Activated naive CD4-positive, alpha-beta T cell treated with anti-CD3 and anti-CD28 coated beads, Interleukin-2, amount 50 U/mL, for 24 hours (primary cell): ENCODE measurements around the gene RIMS1.
"Not testable (repeated sequence)": the region's sequence is repeated elsewhere in the genome, so short reads cannot be mapped to it uniquely, and the experiment has no call there.

Experiments
- H3K27ac Mint-ChIP-seq: one replicate; pipeline ENCODE4 v1.8.0; 2021; ENCODE audit warnings: mild to moderate bottlenecking, mixed read lengths
- H3K27me3 Mint-ChIP-seq: one replicate; pipeline ENCODE4 v1.8.0; 2021; ENCODE audit warnings: mixed read lengths
- H3K36me3 Mint-ChIP-seq: one replicate; pipeline ENCODE4 v1.8.0; 2021; ENCODE audit warnings: mixed read lengths
- H3K4me1 Mint-ChIP-seq: one replicate; pipeline ENCODE4 v1.8.0; 2021; ENCODE audit warnings: mixed read lengths
- H3K4me3 Mint-ChIP-seq: one replicate; pipeline ENCODE4 v1.8.0; 2021; ENCODE audit warnings: mild to moderate bottlenecking, mixed read lengths
- H3K9me3 Mint-ChIP-seq: one replicate; pipeline ENCODE4 v1.8.0; 2021; ENCODE audit warnings: mixed read lengths

The RIMS1 gene

DNA sequence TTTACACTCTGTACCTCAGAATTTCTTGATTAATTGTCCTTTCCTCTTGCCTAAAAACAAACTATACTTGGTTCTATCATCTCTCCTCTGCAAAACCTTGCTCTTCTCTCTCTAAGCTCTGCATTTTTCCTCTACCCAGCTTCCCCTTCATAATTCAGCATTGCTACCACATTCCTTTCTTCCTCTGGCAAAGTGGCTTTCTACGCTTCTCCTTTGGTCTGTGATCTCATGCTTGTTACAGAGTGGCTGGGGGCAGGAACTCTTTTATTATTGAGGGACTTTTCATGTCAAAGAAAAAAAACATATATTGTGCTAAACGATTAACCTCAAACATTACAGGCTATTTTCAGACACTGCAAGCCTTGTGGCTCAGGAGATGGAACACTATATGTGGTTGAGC lies 402.2 kb downstream of the RIMS1 start:
- Mint-ChIP-seq H3K36me3 (no peaks in the 10 kb centered on the region), H3K4me1 (no peaks in the 10 kb centered on the region), H3K9me3 (no peaks in the 10 kb centered on the region), H3K4me3 (no peak overlapping the region), H3K27ac (no peak overlapping the region), H3K27me3 (no peaks in the 10 kb centered on the region)

DNA sequence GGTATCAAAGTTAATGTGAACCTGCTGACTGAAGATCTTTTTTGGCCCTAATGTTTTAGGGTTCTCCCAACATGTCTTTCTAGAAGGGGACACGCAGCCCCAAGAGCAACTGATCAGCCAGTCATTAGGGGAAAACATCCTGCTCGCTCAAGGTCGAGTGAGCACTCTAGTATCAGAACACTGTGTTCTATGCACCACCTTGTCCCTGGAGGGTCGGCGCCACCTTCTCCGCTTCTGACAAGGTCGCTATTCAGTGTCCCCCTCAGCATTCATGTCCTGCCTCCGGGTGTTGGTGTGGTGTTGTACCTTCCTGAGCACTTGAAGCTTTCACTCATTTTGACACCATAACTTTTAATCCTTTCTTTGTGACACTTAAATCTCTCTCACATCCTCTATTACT lies 404.3 kb downstream of the RIMS1 start:
- H3K4me1 Mint-ChIP-seq, result no peaks in the 10 kb centered on the region
- no peak overlapping the region for H3K27ac Mint-ChIP-seq
- H3K9me3 Mint-ChIP-seq, result no peaks in the 10 kb centered on the region
- H3K4me3 Mint-ChIP-seq, result no peak overlapping the region
- H3K36me3 Mint-ChIP-seq, result no peaks in the 10 kb centered on the region
- no peaks in the 10 kb centered on the region for H3K27me3 Mint-ChIP-seq

DNA sequence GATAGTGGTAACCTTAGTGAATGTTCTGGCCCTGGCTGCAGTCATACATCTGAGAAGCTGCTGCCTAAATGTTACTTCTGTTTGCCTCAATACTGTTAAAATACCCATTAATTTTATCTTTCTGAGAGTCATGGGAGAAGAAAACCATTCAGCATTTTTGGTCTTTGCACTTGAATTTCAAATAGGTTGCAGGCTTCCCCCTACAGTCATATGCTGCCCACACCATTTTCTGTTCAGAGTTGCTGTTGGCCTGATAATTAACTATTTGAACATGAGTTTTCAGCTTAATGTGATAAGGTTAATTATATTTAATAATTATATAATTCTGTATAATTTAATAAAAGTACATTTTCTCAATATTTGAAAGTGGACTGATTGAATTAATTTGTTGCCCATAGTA lies 410.0 kb downstream of the RIMS1 start:
- Mint-ChIP-seq H3K9me3 (no peaks in the 10 kb centered on the region), H3K36me3 (no peaks in the 10 kb centered on the region), H3K27me3 (peaks cover 2% of the 10 kb centered on the region), H3K4me3 (no peak overlapping the region), H3K27ac (no peak overlapping the region), H3K4me1 (no peaks in the 10 kb centered on the region)

GRCh38 chr6:72305971-72306370 lies 419.6 kb downstream of the RIMS1 start:
- Mint-ChIP-seq H3K4me1 (no peaks in the 10 kb centered on the region), H3K27me3 (no peaks in the 10 kb centered on the region), H3K4me3 (no peak overlapping the region), H3K9me3 (no peaks in the 10 kb centered on the region), H3K36me3 (no peaks in the 10 kb centered on the region), H3K27ac (no peak overlapping the region)

DNA sequence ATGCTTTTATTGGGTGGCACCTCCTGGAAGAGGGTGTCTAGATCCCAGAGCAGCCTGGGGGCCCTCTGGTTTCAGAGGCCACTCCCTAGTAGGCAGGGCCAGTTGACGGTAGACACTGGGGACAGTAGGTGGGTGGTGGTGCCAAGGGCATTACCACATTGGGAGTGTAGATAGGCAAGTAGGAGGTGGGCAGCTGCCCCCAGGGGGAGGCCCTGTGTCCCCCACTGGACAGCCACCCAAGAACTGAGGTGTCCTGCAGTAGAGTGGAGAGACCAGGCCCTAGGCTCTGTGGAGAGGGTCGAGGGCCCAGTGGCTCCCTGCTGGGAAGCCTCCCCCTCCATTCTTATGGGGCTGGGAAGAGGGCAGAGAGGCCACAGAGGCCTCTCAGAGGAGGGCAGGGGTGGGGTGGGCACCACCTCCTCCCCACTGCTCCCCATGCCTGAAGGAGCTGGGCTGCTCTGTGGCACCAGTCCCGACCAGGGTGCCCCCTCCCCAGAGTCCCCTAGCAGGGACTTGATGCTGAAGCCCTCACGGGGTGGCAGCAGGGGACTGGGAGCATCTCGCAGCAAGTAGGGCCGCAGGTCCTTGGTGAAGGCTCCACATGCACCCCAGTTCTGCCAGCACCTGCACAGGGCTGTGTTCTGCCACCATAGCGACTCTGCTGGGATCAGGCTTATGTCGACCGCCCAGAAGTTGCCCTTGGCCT lies 430.5 kb downstream of the RIMS1 start:
- Mint-ChIP-seq H3K27me3 (peaks cover 2% of the 10 kb centered on the region), H3K4me3 (no peak overlapping the region), H3K9me3 (no peaks in the 10 kb centered on the region), H3K27ac (no peak overlapping the region), H3K36me3 (no peaks in the 10 kb centered on the region), H3K4me1 (no peaks in the 10 kb centered on the region)

DNA sequence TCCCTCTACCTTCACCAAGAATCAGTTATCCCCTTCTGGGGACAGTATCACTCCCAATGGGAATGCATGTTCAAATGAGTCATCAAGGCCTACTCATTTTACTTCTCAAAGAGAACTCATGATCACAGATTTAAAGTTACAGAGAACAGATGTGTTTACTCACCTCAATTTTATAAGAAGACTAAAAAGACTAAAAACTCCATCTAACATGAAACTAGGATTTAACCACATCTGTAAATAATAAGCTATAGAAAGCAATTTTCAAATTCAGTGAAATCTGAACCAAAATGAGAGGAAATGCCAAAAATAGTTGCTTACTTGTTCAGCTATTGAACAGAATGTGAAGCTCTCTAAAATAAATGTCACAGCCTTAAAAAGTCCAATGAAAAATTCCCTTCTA lies 435.4 kb downstream of the RIMS1 start:
- H3K9me3 Mint-ChIP-seq, result no peaks in the 10 kb centered on the region
- H3K4me3 Mint-ChIP-seq, result no peak overlapping the region
- H3K27ac Mint-ChIP-seq, result no peak overlapping the region
- no peaks in the 10 kb centered on the region for H3K4me1 Mint-ChIP-seq
- no peaks in the 10 kb centered on the region for H3K27me3 Mint-ChIP-seq
- no peaks in the 10 kb centered on the region for H3K36me3 Mint-ChIP-seq

DNA sequence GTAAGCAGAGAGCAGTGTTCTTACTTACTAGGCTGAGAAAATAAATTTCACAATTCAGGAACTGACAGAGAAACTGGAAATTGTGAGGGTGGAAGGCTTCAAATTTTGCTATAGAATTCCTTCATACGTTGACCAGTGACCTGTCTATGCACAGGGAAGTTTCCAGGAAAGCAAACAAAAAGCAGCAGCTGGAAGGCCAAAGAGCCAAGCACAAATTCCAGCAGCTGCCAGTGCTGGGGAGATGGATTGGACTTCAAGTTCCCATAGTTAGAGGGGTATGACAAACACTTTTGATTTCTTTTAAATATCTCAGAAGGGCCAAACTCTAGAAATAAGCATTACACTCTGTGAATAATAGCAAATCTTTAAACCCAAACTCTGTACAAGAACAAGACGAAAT lies 436.4 kb downstream of the RIMS1 start:
- Mint-ChIP-seq H3K27ac (no peak overlapping the region), H3K36me3 (no peaks in the 10 kb centered on the region), H3K4me1 (no peaks in the 10 kb centered on the region), H3K27me3 (no peaks in the 10 kb centered on the region), H3K4me3 (no peak overlapping the region), H3K9me3 (no peaks in the 10 kb centered on the region)

DNA sequence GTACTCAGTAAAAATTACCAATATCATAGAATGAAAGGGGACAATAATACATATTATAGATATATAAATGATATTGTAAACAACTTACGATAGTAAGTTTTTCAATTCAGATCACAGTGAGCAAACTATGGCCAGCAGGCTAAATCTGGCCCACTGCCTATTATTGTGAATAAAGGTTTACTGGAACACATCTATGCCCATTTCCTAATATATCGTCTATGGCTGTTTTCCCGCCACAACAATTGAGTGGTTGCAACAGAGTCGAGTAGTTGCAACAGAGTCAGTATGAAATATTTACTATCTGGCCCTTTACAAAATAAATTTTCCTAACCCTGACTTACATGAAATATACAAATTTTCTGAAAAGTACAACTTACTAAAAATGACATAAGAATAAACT lies 438.2 kb downstream of the RIMS1 start:
- H3K9me3 Mint-ChIP-seq, result no peaks in the 10 kb centered on the region
- H3K4me3 Mint-ChIP-seq, result no peak overlapping the region
- no peaks in the 10 kb centered on the region for H3K4me1 Mint-ChIP-seq
- H3K27me3 Mint-ChIP-seq, result no peaks in the 10 kb centered on the region
- H3K36me3 Mint-ChIP-seq, result no peaks in the 10 kb centered on the region
- no peak overlapping the region for H3K27ac Mint-ChIP-seq

DNA sequence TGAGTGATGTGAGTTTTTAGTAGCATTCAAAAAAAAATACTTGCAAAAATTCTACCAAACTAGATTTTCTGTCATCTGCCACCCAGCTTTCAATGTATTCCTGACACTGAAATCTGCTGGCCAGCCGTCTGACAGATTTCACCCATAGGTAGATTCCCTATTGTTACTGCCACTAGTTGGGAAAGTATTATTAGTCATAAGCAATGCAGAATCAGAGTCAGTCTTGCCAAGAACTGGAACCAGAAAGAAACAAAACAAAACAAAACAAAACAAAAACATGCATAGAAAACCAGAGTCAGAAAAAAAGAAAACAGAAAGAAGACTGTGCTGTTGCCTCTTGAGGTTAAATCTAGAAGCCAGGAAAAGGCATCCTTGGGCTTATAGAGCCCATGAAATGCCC lies 442.4 kb downstream of the RIMS1 start:
- Mint-ChIP-seq H3K4me1 (no peaks in the 10 kb centered on the region), H3K36me3 (no peaks in the 10 kb centered on the region), H3K27ac (no peak overlapping the region), H3K9me3 (no peaks in the 10 kb centered on the region), H3K27me3 (no peaks in the 10 kb centered on the region), H3K4me3 (no peak overlapping the region)

- not testable (repeated sequence) for H3K4me1 Mint-ChIP-seq, H3K27me3 Mint-ChIP-seq, H3K27ac Mint-ChIP-seq, H3K36me3 Mint-ChIP-seq, H3K4me3 Mint-ChIP-seq
- H3K9me3 Mint-ChIP-seq, result peaks cover 12% of the 10 kb centered on the region
These were observed 448.9 kb downstream of the RIMS1 start for GRCh38 chr6:72335203-72335602.

GRCh38 chr6:72348926-72349325 lies 462.6 kb downstream of the RIMS1 start:
- no peak overlapping the region for H3K4me3 Mint-ChIP-seq
- H3K27me3 Mint-ChIP-seq, result peaks cover 4% of the 10 kb centered on the region
- H3K4me1 Mint-ChIP-seq, result no peaks in the 10 kb centered on the region
- no peak overlapping the region for H3K27ac Mint-ChIP-seq
- no peaks in the 10 kb centered on the region for H3K9me3 Mint-ChIP-seq
- H3K36me3 Mint-ChIP-seq, result no peaks in the 10 kb centered on the region

- H3K9me3 Mint-ChIP-seq, result no peaks in the 10 kb centered on the region
- H3K27me3 Mint-ChIP-seq, result peaks cover 4% of the 10 kb centered on the region
- H3K4me1 Mint-ChIP-seq, result no peaks in the 10 kb centered on the region
- no peak overlapping the region for H3K27ac Mint-ChIP-seq
- no peaks in the 10 kb centered on the region for H3K36me3 Mint-ChIP-seq
- no peak overlapping the region for H3K4me3 Mint-ChIP-seq
These were observed 464.0 kb downstream of the RIMS1 start for GRCh38 chr6:72350296-72350881.

DNA sequence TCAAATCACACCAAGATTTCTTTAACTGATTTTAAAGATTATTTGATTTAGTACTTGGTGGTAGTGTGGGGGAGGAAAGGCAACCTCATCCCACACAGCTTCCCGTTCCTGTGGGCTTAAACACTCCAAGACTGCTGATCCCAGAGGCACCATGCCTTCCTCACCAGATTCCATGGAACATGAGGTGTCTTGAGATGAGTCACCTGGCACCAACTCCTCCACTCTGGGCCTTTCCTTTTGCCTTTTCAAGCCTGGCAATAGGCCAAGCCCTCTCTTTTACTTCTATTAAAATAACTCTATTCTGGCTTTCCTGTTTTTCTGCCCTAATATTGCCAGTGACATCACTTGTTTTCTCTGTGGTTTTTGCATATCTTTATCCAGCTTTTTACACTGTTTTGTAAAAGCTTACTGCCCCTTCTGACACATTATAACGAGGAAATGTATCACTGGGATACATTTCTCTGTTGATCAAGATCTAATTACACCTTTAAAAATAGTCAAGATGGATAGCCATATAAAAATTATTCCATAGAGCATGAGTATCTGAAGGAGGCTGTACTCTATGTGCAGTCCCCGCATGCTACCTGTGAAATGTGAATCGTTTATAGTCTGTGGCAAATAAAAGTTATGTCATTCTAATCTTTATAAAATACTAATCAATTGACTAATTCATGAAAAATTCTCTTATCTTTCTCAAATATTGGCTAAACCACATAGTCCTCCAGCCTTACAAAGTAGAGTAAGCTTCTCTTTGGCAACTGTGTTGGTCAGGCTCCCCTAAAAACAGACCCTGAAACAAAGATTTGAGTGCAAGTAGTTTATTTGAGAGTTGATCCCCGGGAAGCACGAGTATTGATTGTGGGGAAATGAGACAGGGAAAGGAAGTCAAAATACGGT lies 477.7 kb downstream of the RIMS1 start:
- H3K4me1 Mint-ChIP-seq, result no peaks in the 10 kb centered on the region
- no peak overlapping the region for H3K27ac Mint-ChIP-seq
- no peaks in the 10 kb centered on the region for H3K36me3 Mint-ChIP-seq
- no peaks in the 10 kb centered on the region for H3K9me3 Mint-ChIP-seq
- H3K4me3 Mint-ChIP-seq, result no peak overlapping the region
- peaks cover 10% of the 10 kb centered on the region for H3K27me3 Mint-ChIP-seq

DNA sequence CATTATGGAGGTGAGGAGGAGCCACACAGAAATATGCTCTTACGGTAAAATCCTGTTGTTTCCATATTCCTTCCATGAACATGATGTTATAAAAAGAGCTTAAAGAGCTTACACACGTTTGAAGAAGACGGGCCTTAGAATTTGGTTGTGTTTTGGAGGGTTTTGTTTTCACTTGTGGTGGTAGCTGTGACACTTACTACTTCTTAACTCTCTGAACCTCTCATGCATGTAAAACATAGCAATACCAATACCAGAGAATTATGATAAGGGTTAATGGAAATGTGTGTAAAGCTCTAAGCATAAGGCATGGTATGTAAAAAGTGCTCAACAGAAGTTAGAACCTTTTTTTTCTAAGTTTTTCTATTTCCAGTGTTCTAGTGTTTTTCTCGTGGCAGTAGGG lies 479.4 kb downstream of the RIMS1 start:
- H3K4me1 Mint-ChIP-seq, result no peaks in the 10 kb centered on the region
- peaks cover 11% of the 10 kb centered on the region for H3K27me3 Mint-ChIP-seq
- no peaks in the 10 kb centered on the region for H3K36me3 Mint-ChIP-seq
- no peak overlapping the region for H3K4me3 Mint-ChIP-seq
- no peak overlapping the region for H3K27ac Mint-ChIP-seq
- H3K9me3 Mint-ChIP-seq, result no peaks in the 10 kb centered on the region

DNA sequence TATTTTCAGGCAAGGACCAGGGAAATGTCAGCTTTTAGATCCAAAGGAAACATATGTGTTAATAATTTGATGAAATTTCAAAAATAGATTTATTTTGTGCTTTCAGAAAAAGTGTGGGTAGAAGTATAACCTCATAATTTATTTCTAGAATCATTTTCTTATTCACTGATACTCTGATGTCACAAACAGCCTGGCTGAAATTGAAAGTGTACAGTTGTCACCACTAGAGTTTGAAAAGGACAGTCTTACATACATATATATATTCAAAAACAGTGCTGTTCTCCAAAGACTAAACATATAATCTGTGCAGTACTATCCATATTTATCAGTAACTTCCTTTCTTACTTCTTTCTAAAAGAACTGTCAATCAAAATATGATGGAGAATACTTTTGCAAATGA lies 481.1 kb downstream of the RIMS1 start:
- no peaks in the 10 kb centered on the region for H3K4me1 Mint-ChIP-seq
- peaks cover 10% of the 10 kb centered on the region for H3K27me3 Mint-ChIP-seq
- H3K4me3 Mint-ChIP-seq, result no peak overlapping the region
- no peak overlapping the region for H3K27ac Mint-ChIP-seq
- no peaks in the 10 kb centered on the region for H3K36me3 Mint-ChIP-seq
- no peaks in the 10 kb centered on the region for H3K9me3 Mint-ChIP-seq

GRCh38 chr6:72371473-72371872 lies 485.1 kb downstream of the RIMS1 start:
- H3K4me1 Mint-ChIP-seq, result no peaks in the 10 kb centered on the region
- no peak overlapping the region for H3K27ac Mint-ChIP-seq
- no peak overlapping the region for H3K4me3 Mint-ChIP-seq
- no peaks in the 10 kb centered on the region for H3K36me3 Mint-ChIP-seq
- H3K9me3 Mint-ChIP-seq, result no peaks in the 10 kb centered on the region
- H3K27me3 Mint-ChIP-seq, result peaks cover 2% of the 10 kb centered on the region
